Left hindlimb (tissue), 1 donor: ENCODE data around the gene SDHAF2.
A peak's percentile ranks its signal among the peaks of the same experiment; 100 is the strongest.
"Not testable (repeated sequence)": the region's sequence is repeated elsewhere in the genome, so short reads cannot be mapped to it uniquely, and the experiment has no call there.

Source experiments
- DNase-seq: peaks from one replicate; pipeline ENCODE4 v3.0.0-alpha.2; 2018

The SDHAF2 gene

DNA sequence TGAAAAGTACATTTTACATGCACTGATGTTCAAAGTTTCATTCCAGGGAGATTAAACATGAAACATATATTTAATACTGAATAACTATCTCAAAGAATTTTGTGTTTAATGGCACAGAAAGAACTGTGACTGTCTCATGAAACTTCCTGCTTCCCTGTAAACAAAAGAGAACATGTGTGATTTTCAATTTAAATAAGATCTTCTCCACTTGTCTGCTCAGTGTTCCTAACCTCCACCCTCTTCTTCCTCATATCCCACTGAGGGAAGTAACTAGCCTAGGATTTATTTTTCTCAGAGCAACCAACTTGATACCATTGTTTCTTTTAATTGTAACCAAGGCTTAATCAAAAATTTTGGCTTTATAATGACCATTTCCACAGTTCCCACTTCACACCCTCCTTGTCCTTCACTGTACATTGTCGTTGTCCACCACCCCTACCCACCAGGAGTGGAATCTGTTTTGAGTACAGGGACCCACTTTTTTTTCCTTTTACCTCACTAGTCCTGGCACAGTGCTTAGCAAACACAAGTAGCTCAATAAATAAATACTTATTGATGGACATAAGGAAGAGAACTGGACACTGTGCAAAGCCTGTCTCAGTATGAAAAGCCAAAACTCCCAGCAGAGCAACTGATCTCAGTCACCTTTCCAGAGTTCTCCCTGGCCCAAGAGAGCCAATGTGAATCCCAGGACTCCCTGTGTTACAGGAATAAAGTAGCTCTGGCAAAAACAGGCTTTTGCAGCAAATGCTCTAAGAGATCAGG, 4.4 kb upstream of the SDHAF2 start:
- DNase-seq, result no peak

DNA sequence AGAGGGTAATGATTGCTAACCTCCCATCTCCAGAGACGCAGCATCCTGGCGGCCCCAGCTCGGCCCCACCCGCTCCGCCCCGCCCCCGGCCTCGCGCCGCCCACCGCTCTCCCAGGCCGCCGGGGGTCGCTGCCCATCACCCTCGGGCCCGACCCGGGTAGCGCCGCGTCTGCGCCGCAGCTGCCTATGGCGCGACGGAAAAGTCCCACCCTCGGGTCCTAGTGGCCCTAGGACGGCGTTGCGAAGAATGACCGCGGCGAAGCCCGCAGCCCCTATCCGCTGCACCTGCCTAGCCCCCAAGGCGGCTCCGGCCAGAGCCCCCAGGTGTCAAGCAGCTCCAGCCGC, 606 bp upstream of the SDHAF2 start:
- DNase-seq, result peak; percentile 87

DNA sequence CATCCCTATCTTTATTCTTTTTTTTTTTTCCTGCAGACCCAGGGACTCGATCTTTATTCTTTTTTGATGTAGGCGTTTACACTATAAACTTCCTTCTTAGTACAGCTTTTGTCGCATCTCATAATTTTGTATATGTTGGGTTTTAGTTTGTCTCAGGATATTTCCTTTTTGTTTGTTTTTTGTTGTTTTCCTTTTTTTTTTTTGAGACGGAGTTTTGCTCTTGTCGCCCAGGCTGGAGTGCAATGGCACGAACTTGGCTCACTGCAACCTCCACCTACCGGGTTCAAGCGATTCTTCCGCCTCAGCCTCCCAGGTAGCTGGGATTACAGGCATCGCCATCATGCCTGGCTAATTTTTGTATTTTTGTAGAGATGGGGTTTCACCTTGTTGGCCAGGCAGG, 915 bp downstream of the SDHAF2 start:
- not testable (repeated sequence) for DNase-seq

DNA sequence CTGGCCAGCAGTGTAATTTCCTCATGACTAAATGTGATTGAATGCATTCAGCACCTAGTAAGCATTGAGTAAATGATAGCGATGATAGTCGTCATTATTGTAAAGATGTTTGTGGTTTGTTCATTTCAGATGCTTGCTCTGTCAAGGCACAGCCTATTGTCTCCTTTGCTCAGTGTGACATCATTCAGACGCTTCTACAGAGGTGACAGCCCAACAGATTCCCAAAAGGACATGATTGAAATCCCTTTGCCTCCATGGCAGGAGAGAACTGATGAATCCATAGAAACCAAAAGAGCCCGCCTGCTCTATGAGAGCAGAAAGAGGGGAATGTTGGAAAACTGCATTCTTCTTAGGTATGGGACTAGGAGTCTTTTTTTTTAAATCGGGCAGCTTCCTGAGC, 7.6 kb downstream of the SDHAF2 start:
- no peak for DNase-seq

DNA sequence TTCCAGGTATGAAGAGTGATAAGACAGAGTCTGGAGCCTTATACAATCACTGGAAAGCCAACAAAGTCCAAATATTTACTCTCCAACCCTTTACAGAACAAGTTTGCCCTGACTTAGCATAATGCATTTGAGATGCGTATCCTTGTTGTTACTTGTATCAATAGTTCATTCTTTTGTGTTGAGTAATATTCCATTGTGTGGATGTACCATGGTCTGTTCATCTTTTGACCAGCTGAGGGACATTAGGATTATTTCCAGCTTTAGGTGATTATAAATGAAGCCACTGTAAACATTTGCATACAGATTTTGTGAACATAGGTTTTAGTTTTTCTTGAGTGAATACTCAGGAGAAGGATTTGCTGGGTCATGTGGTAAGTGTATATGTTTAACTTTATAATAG, 9.7 kb downstream of the SDHAF2 start:
- no peak for DNase-seq

DNA sequence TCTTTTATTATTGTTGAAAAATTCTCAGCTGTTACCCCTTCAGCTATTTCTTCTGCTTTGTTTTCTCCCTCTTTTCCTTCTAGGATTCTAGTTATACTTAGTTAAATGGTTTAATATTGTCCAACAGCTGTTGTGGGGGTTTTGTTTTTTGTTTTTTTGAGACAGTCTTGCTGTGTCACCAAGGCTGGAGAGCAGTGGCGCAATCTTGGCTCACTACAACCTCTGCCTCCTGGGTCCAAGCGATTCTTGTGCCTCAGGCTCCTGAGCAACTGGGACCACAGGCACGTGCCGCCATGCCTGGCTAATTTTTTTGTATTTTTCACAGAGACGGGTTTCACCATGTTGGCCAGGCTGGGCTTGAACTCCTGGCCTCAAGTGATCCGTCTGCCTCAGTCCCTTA, 12.7 kb downstream of the SDHAF2 start:
- no peak for DNase-seq

DNA sequence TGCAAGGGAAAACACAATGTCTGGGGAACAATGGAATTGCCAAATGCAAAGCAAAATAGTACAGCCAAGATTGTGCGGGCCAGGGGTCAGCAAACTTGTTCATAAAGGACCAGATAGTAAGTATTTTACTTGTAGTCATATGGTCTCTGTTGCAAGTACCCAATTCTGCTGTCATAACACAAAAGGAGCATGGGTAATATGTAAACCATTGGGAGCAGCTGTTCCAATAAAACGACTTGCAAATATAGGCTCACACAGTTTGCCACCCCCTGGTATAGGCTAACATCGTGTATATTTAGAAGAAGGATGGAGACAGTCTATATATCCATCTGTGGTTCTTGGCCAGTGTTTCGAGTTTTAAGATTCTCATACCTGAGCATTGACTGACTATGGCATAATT, 15.6 kb downstream of the SDHAF2 start:
- no peak for DNase-seq

DNA sequence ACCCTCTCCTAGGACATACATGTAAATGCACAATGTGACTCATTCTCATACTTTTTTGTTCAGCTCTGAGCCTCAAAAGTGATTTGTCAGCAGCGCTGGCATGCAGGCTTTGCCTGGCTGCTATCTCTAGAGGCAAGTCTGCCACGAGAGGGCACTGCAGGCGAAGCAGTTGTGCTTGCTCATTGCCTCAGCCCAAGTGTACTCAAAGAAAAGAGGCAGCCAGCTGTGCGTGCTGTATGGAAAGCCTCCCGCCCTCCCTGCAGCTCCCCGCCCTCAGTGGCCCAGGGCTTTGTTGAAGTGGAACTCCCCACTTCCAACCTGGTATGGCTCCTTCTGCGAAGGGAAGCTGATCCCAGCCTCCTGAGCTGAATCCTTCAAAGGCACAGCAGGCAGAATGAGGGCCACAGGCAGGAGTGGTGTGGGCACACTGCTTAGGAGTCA, 16.3 kb downstream of the SDHAF2 start:
- DNase-seq, result peak; percentile 86

DNA sequence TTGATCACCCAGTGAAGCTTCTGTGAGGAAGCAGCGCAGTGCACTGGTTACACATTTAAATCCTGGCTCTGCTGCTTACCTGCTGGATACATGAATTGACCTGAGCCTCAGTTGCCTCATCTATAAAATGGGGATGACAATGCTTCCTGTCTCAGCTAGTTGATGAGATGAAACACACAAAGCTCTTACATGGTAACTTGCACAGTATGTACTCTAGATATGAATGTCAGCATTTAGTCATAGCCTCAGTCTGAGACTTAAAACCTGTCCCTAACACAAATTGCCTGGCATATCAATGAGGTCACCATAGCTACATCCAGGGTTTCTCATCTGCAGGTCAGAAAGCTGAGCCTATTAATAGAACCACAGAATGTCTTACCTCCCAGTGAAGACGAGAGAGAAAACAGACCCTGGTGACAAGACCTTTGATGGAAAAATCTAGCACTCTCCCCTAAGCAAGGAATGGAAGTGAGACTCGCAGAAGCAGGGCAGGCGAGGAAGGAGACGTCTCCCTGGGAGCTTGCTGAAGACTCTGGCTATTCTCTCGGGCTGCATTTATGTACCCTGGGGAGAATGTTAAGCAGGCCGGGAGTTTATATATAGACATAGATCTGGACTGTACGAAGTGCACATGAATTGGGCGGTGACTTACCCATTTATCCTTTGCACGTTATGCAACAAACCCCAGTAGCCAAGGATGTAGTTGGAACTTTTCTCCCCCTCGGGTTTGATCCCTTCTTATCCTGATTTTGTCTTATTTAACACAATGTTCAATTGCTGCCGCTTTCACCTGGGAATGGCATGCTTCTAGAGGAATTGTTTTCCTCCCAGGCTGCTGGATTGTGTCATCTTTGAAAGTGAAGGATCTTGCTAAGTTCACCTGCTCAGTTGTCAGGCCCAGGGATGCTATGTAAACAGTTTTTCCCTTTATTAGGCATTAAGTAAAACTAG, 18.0 kb downstream of the SDHAF2 start:
- DNase-seq, result no peak

DNA sequence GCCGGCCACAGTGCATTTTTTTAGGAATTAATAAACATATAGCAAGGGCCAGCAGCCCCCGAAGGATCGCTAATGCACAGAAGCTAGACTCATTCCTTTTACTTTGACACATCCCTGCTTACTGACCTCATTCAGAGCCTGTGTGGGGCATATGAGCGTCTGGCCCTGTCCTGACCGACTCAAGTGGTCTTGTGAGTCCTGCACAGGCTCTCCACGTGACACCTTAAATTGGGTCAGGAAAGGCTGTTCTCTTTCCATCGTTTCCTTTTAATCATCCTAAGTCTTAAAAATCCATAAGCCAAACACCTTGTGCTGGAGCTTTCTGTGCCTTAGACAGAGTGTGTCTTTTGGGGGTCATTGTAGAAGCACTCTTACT, 18.6 kb downstream of the SDHAF2 start:
- no peak for DNase-seq

DNA sequence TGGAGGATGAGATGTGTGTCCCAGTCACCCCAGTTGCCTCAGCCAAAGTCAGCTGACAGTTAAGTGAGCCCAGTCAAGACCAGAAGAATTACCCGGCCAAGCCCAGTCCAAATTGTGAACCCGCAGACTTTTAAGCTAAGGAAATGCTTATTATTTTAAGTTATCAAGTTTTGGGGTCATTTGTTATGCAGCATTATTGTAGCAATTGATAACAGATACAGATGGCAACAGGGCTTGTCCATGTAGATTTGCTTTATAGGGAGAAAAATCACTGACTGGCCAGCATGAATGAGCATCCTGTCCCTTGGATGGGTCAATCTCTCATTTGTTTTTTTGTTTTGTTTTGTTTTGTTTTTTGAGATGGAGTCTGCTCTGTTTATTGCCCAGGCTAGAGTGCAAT, 22.9 kb downstream of the SDHAF2 start:
- no peak for DNase-seq

DNA sequence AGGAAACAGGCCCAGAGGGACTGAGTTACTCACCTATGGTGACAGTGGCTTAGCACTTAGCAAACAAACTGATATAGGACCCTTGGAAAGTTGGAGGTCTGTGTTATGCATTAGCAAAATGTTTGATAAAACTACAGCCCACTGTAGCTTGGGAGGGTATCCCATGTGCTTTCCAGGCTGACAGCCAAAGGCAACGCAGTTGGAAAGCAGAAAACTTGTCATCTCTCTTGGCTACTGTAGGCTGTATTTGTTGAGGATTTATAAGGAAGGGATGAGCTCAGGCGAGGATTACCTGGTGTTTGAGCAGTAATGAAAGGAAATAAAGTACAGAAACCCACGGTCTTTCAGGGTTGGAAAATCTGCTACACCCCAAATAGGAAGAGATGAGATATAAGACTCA, 23.8 kb downstream of the SDHAF2 start:
- DNase-seq, result peak; percentile 45

DNA sequence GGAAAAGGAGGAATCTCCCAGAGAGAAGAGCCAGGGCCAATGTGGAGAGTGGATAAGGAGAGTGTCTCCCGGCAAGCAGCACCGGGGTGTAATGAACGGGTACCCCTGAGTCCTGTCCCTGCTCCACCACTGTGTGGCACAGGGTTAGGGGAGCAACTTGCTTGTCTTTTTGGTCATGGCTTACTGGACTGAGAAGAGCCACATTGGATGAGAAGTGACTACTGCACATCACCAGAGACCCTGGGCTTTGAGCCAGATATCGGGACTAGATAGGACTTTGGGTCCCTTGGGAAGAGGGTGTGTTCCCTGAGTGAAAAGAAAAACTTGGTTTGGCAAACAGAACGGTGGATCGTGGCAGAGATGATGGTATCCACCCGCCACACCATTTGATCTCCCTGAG, 24.6 kb downstream of the SDHAF2 start:
- DNase-seq, result no peak

DNA sequence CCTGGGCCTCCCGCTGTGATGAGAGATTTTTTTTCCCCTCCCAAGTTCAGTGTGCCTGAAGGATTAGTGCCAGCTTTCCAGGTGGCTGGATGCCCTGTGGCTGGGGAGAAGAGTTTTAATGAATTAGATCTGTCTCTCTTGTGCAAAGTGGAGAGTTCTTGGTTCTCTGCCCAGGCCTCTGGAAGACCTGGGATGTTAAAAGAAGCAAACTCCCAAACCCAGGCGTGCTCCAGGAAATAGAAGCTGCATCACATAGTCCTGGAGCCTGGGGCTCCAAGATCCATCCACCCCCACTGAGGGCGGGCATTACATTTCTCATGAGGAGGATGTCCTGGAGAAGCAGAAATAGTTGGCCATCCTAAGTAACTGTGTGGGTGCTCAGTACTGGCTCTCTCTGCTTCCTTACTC, 30.6 kb downstream of the SDHAF2 start:
- peak; percentile 76 for DNase-seq

DNA sequence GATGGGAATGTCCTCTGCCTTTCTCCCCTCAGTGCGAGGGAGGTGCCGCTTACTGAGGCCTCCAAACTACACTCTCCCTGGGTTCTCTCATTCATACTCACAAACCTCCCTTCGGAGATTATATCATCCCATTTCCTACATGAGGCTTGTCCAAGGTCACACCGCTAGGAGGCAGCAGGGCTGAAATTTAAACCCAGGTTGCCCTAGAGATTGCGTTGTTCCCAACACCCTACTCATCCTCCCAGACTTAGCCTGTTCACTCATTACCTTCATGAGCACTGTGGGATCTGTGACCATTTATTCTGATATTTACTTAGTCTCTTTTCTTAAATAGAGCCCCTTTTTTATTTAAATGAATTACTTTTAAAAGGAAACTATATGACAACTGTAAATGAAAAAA, 31.1 kb downstream of the SDHAF2 start:
- DNase-seq, result no peak

DNA sequence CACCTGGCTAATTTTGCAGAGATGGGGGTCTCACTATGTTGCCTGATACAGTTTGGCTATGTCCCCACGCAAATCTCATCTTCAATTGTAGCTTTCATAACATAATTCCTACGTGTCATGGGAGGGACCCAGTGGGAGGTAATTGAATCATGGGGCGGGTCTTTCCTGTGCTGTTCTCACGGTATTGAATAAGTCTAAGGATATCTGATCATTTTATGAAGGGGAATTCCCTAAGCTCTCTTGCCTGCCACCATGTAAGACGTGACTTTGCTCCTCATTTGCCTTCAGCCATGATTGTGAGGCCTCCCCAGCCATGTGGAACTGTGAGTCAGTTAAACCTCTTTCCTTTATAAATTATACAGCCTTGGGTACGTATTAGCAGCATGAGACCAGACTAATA, 37.7 kb downstream of the SDHAF2 start:
- DNase-seq, result not testable (repeated sequence)

DNA sequence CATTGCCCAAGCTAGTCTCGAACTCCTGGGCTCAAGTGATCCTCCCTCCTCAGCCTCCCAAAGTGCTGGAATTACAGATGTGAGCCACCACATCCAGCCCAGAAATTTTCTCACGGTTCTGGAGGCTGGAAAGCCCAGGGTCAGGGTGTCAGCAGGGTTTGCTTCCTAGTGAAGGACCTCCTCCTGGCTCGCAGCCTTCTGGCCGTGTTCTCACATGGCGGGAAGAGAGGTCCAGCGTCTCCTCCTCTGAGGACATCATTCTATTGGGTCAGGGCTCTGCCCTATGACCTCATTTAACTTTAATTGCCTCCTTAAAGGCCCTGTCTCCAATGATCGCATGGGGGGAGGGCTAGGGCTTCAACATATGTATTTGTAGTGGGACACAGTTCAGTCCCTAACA, 38.1 kb downstream of the SDHAF2 start:
- DNase-seq, result no peak

DNA sequence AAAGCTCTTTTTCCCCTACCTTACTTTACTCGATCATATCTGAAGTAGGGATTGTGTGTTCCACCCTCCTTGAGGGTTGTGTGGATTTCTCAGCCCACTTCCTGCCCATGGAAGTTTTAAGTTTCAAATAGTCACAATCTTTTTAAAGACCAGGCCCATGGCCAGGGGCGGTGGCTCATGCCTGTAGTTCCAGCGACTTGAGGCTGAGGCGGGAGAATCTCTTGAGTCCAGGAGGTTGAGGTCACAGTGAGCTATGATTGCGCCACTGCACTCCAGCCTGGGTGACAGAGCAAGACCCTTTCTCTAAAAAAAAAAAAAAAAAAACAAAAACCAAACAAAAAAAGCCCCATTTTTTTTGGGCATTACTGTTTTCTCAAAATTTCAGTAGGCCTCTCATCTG, 42.4 kb downstream of the SDHAF2 start:
- no peak for DNase-seq

DNA sequence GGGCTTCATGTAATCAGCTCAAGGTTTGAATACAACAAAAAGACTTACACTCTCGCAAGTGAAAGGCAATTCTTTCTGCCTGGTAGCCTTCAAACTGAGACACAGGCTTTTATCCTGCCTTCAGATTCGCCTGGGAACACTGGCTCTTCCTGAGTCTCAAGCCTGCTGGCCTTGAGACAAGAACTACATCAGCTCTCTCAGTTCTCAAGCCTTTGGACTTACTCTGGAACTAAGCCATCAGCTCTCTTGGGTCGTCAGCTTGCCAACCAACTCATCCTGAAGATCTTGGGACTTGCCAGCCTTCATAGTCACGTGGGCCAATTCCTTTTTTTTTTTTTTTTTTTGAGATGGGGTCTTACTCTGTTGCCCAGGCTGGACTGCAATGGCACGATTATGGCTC, 42.9 kb downstream of the SDHAF2 start:
- DNase-seq, result no peak

DNA sequence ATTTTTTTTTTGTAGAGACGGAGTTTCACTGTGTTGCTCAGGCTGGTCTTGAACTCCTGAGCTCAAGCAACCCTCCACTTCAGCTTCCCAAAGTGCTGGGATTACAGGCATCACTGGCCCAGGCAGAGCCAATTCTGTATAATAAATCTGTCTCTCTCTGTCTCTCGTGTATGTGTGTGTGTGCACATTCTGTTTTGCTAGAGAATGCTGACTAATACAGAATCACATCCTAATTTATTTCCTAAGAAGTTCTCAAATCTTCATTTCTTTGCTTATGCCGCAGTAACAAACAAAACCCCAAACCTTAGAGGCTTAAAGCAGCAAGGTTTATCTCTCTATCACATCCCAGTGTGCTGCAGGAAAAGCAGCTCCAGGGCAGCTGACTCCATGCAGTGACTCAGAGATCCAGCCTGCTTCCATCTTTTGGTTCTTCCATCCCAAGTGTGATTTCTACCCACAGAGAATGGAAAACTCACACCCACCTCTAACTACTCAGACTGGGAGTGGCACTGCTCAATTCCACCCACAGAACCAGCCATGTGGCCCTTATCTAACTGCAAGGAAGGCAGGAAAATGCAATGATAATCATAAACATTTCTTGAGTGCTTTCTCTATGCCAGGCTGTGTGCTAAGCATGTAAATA, 43.6 kb downstream of the SDHAF2 start:
- DNase-seq, result no peak

DNA sequence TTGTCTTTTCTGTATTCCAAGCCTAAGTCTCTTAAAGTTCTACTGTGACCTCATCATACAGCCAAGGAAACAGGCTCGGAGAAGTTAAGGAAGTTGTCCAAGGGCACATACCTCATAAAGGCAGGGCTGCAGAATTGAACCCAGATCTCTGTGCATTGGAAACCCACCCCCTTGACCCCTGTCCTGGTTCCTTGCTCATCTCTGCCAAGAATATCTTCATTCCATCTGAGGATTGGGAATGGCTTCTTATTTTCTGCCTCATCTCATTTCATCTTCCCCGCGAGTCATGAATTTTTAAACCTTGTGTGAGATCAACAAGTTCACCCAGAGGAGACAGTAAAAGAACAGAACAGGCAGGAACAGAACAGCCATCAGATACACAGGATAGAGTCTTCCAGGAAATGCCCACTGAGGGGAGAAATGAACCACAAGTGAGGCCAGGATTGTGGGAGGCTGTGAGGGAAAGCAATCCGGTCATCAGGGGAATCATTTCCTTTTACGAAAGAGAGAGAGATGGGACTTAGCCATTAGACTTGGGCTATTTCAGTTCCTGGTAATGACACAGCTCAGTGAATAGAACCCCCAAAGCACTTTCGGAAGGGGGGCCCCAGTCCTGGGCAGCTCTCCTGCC, 44.2 kb downstream of the SDHAF2 start:
- DNase-seq, result no peak

DNA sequence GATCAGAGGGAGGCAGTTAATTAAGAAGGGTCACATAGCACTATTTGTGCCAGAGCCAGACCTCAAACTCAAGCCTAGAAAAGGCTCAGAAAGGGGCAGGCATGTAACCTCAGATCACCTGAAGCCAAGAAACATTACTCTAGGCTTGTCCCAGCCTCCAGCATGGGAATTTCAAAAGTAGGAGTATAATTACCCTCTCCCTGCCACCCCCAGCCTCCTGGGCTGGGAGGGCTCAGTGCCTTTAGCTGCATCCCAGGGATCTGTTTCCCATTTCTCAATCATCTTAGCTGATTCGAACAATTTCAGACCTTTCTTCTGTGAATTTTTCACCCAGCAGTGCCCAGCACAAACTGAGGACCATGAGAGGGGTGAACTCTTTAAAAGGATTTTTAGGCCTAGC, 45.5 kb downstream of the SDHAF2 start:
- DNase-seq, result no peak

DNA sequence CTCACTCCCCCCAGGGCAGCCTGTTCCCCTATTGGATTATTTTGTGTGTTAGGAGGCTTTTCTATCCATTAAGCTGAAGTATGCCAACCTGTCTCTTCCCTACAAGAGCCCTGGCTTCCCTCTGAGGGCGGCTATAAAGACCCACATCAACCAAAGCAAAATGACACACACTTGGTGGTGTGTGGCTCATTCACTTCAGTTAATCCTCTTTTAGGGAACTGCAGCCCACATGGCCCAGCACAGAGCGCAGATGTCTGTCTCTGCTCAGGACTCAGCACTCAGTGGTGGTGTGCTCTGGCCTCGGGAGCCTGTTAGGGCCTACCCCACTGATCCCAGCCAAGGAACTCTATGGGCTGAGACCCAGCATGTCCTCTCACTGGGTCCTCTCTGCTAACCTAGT, 46.4 kb downstream of the SDHAF2 start:
- DNase-seq, result no peak
